Activated CD4-positive, alpha-beta memory T cell treated with anti-CD3 and anti-CD28 coated beads, Interleukin-2, amount 10 ng/mL, durations not matched to agents 7 days and 5 days (primary cell): ENCODE measurements around the gene CHGA. TPM values are rescaled to one million over a fixed set of nuclear protein-coding genes. Genes with fewer than 3 reads are reported as not detected.

Source experiments
- CTCF ChIA-PET: fragments of 350-600 bp; sonication (Branson Sonifier 250); formaldehyde crosslinking; loops from one replicate; lab custom pipeline; 2021; ENCODE audit warnings: antibody characterized with exemption, inconsistent platforms; lab: Charles Lee
- POLR2A ChIA-PET: fragments of 350-600 bp; sonication (Branson Sonifier 250); formaldehyde crosslinking; loops from one replicate; lab custom pipeline; 2021; ENCODE audit warnings: antibody characterized with exemption; lab: Charles Lee
- DNase-seq: peaks from one replicate; pipeline ENCODE4 v3.0.0-alpha.2; 2020
- H3K27ac Mint-ChIP-seq: one replicate; pipeline ENCODE4 v1.8.0; 2021; ENCODE audit warnings: mild to moderate bottlenecking, mixed read lengths
- H3K27me3 Mint-ChIP-seq: one replicate; pipeline ENCODE4 v1.8.0; 2021; ENCODE audit warnings: mixed read lengths
- H3K36me3 Mint-ChIP-seq: one replicate; pipeline ENCODE4 v1.8.0; 2021; ENCODE audit warnings: low read depth, mixed read lengths
- H3K4me1 Mint-ChIP-seq: one replicate; pipeline ENCODE4 v1.8.0; 2021; ENCODE audit warnings: mixed read lengths
- H3K4me3 Mint-ChIP-seq: one replicate; pipeline ENCODE4 v1.8.0; 2021; ENCODE audit warnings: mild to moderate bottlenecking, mixed read lengths
- H3K9me3 Mint-ChIP-seq: one replicate; pipeline ENCODE4 v1.8.0; 2021; ENCODE audit warnings: mixed read lengths
- total RNA-seq, 2 experiments: library from RNA; stranded (reverse); gene quantifications; one replicate each; pipeline ENCODE4 v1.2.3, GENCODE V29; 2021

Gene CHGA
- total RNA-seq, 2 experiments from 2014 or later: not detected

DNA sequence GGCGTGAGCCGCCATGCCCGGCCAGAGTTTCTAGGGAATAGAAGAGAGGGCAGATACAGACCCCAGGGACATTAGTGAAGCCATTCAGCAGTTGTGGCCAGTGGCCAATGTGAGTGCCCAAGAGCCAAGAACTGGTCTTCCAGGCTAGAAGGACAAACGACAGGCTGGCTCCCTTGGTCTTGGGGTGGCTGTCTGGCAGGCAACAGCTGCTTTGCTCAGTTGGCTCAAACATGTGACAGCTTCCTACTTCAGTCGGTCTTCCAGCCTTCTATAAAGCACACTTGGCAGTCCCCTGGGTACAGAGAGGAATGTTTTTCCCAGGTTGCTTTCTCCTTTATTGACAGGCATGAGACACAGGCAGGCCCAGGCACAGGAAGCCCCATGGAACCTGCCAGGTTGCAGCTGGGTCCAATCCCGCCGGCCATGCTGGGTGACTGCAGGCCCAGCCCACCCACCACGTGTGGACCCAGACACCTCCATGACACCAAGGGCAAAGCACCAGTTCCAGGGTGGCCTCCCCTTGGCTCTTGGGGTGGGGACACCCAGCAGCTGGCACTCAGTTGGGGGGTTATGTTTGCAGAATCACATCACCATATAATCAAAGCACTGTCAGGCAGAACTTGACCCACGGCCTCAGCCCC is 15.4 kb downstream of the CHGA start:
- Mint-ChIP-seq H3K9me3 (no peaks in the 10 kb centered on the region), H3K27ac (no peak overlapping the region)
- POLR2A ChIA-PET: no interaction called here

DNA sequence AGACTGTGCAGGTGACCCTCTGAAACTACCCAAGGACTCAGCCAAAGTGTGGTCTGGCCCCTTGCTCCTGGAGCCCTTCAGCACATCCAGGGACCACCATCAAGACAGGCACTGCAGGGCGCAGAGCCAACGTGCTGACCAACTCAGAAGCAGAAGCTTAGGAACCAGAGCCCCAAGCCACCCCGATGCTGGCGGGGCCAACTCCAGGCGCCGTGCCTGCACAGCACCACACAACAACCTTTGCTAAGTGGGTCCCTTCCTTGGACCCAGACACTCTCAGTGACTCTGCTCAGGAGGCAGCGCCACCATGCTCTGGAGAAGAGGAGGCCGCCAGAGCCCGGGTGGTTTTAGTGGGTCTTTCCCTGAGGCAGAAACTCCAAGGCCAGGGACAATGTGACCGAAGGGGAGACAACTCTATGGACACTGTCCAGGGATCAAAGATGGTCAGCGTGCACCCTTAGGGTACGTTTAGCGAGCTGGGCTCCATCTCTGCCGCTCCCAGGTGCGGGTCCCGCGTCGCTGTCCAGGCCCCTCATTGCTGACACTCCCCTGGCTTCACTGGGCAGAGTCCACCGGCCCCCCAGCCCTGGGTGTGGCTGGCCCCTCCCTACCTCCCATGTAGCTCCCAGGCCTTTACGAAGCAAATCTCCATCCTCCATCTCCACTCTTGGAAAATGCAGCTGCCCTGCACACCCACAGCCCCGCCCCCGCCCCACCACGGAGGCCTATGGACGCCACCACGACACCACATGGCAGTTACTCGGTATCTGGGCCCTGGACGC is 16.1 kb downstream of the CHGA start:
- peaks cover 1% of the 10 kb centered on the region for H3K4me1 Mint-ChIP-seq
- H3K4me3 Mint-ChIP-seq: no peak overlapping the region
- H3K9me3 Mint-ChIP-seq: no peaks in the 10 kb centered on the region
- ChIA-PET POLR2A (no interaction called here), CTCF (interaction anchor here (1.2 kb wide), 1 partner anchor 13 kb away, joined by 3 read pairs; no protein-coding TSS in a partner anchor)
- H3K27ac Mint-ChIP-seq: no peak overlapping the region
- no peak for DNase-seq
- H3K27me3 Mint-ChIP-seq: no peaks in the 10 kb centered on the region
- H3K36me3 Mint-ChIP-seq: no peaks in the 10 kb centered on the region

More for the DNA sequence above, 15.4 kb downstream of the CHGA start:
- Mint-ChIP-seq H3K4me3 (no peak overlapping the region), H3K27me3 (no peaks in the 10 kb centered on the region), H3K4me1 (peaks cover 1% of the 10 kb centered on the region), H3K36me3 (no peaks in the 10 kb centered on the region)
- DNase-seq: no peak
- CTCF ChIA-PET: interaction anchor here (1.2 kb wide), 1 partner anchor 14 kb away, joined by 3 read pairs; no protein-coding TSS in a partner anchor

DNA sequence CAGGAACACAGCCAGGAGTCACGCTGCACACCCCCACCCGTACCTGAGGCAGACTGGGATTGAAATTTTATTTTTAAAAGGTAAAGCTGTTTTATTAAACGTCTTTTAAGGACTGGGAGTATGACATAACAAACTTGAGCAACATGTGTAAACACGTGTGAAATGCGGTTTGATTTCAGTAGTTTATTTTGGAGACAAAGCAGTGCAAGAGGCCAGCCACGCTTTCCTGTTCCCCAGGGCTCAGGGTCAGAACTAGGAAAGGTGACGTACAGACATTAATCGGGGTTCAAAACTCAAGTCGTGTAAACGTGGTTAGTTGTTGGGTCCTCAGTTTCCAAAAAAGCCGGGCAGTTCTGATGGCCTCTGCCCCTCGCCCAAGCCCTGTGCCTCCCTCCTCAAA is 16.7 kb downstream of the CHGA start:
- no peak for DNase-seq
- Mint-ChIP-seq H3K4me3 (no peak overlapping the region), H3K9me3 (no peaks in the 10 kb centered on the region), H3K27ac (no peak overlapping the region), H3K4me1 (peaks cover 1% of the 10 kb centered on the region), H3K36me3 (no peaks in the 10 kb centered on the region), H3K27me3 (no peaks in the 10 kb centered on the region)
- ChIA-PET POLR2A (no interaction called here), CTCF (interaction anchor here (1.2 kb wide), 1 partner anchor 13 kb away, joined by 3 read pairs; no protein-coding TSS in a partner anchor)

DNA sequence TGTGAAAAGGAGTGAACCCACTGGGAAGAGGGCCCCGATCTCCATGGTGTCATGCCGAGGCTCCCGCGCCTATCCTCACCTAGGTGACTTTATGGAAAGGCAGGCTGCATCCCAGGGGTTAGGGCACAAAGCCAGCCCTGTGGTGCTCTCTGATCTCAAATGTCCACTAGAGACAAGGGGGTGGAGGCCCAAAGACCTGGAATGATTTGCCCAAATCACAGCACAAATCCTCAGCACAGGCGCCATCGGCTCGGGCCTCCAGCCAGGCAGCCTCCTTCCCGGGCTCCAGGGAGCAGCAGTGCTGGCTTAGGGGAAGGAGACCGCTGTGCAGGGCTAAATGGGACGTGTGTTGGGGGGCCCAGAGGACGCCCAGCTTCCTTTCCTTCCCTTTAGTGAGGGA is 17.6 kb downstream of the CHGA start:
- H3K4me3 Mint-ChIP-seq: no peak overlapping the region
- no peaks in the 10 kb centered on the region for H3K27me3 Mint-ChIP-seq
- ChIA-PET CTCF (interaction anchor here (1.5 kb wide), 1 partner anchor 11 kb away, joined by 4 read pairs; no protein-coding TSS in a partner anchor), POLR2A (no interaction called here)
- no peaks in the 10 kb centered on the region for H3K36me3 Mint-ChIP-seq
- H3K9me3 Mint-ChIP-seq: no peaks in the 10 kb centered on the region
- DNase-seq: no peak
- peaks cover 1% of the 10 kb centered on the region for H3K4me1 Mint-ChIP-seq
- H3K27ac Mint-ChIP-seq: no peak overlapping the region

DNA sequence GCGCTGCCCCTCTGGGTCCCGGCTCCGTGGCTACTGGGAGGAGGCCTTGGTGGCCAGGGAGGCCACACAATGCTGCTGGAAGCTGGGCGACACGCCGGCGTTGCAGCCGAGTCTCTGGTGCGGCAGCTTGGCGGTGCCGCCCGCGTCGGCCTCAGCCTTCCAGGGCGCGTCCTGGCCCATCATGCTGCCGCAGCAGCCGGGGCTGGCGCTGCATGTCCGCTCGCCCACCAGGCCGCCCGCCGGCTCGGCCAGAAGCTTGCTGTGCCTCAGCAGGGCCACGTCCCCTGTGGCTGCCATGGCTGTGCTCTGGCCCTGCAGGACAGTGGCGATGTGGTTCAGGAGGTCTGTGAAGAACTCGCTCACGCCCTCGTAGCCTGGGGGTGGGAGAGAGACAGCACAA is 18.6 kb downstream of the CHGA start:
- Mint-ChIP-seq H3K4me3 (no peak overlapping the region), H3K4me1 (peaks cover 1% of the 10 kb centered on the region), H3K27me3 (no peaks in the 10 kb centered on the region), H3K36me3 (peaks cover 1% of the 10 kb centered on the region), H3K27ac (no peak overlapping the region), H3K9me3 (no peaks in the 10 kb centered on the region)
- ChIA-PET POLR2A (no interaction called here), CTCF (interaction anchor here (1.0 to 1.5 kb wide), 2 partner anchors 10 to 191 kb away, joined by 4 read pairs; no protein-coding TSS in a partner anchor)
- no peak for DNase-seq

DNA sequence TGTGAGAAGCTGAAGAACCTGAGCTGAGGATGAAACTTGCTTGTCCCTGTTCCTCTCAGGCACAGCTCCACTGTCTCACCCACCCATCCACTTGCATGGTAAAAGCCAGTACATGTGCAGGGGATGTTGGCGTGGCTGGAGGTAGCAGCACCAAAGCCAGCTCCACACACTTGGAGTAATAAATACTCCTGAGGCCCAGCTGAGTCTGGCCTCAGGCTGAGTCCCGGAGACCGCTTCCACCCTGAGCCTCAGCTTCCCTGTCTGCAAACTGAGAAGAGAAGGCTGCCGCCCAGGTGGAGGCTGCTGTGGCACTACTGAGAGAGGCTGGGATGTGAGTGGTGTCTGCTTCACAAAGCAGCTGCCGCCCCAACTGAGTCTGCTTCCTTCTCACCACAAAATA is 19.2 kb downstream of the CHGA start:
- Mint-ChIP-seq H3K4me1 (peaks cover 1% of the 10 kb centered on the region), H3K27ac (no peak overlapping the region), H3K9me3 (no peaks in the 10 kb centered on the region), H3K36me3 (peaks cover 3% of the 10 kb centered on the region), H3K4me3 (no peak overlapping the region), H3K27me3 (no peaks in the 10 kb centered on the region)
- no peak for DNase-seq
- POLR2A ChIA-PET: no interaction called here
- CTCF ChIA-PET: interaction anchor here (1.0 to 1.5 kb wide), 2 partner anchors 10 to 190 kb away, joined by 4 read pairs; no protein-coding TSS in a partner anchor

DNA sequence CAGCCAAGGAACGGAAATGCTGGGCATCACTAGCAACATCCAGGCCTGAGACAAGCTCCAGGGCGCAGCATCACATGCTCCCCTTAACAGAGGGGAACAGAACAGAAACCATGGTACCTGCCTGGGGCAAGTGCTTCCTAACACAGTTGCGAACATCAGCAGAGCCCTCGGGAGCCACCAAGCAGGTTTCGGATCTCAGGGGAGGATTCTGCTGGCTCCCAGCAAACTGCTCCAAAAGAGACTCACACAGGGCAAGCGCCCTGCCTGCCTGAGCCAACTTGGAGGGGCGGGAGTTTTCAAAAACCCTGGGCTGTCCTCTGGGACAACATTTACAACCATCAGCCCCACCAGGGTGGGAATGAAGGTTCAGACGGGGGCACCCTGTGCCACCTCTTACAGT is 19.6 kb downstream of the CHGA start:
- DNase-seq: no peak
- no peaks in the 10 kb centered on the region for H3K27me3 Mint-ChIP-seq
- ChIA-PET CTCF (interaction anchor here (1.0 kb wide), 1 partner anchor 190 kb away, joined by 4 read pairs; no protein-coding TSS in a partner anchor), POLR2A (no interaction called here)
- no peak overlapping the region for H3K27ac Mint-ChIP-seq
- no peak overlapping the region for H3K4me3 Mint-ChIP-seq
- H3K4me1 Mint-ChIP-seq: peaks cover 1% of the 10 kb centered on the region
- no peaks in the 10 kb centered on the region for H3K9me3 Mint-ChIP-seq
- H3K36me3 Mint-ChIP-seq: peaks cover 3% of the 10 kb centered on the region

DNA sequence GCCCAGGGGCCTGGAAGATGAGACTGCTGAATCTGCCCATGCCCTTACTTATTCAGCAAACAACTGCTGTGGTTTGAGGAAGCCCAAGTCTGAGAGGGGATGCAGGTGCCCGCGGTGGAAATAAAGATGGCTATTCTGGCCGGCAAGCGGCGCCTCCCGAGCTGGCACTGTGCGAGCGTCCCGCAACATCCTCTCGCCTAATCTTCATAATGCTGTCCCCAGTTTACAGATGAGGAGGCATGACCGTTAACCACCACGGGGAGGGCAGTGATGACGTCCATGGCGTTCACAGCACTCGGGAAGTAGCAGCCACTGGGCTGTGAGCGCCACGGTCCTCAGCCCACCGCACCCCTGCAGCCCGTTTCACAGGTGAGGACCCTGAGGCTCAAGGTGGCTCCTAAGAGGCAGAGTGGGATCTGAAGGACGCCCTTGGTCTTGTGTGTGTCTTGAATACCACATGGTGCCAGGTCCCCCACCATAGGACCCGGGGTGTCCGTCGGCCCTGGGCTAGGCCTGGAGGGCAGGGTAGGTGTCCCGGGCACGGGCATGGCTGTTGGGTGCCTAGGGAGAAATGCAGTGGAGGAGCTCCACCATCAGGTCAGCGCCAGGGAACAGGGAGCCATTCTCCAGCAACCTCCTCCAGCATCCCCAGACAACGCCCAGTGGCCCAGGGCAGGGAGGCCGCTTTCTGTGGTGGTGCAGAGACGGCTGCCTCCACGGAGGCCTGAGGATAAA is 20.2 kb downstream of the CHGA start:
- Mint-ChIP-seq H3K9me3 (no peaks in the 10 kb centered on the region), H3K27me3 (no peaks in the 10 kb centered on the region), H3K4me3 (no peak overlapping the region), H3K36me3 (peaks cover 3% of the 10 kb centered on the region), H3K27ac (no peak overlapping the region), H3K4me1 (no peaks in the 10 kb centered on the region)
- DNase-seq: no peak
- ChIA-PET POLR2A (no interaction called here), CTCF (no interaction called here)

DNA sequence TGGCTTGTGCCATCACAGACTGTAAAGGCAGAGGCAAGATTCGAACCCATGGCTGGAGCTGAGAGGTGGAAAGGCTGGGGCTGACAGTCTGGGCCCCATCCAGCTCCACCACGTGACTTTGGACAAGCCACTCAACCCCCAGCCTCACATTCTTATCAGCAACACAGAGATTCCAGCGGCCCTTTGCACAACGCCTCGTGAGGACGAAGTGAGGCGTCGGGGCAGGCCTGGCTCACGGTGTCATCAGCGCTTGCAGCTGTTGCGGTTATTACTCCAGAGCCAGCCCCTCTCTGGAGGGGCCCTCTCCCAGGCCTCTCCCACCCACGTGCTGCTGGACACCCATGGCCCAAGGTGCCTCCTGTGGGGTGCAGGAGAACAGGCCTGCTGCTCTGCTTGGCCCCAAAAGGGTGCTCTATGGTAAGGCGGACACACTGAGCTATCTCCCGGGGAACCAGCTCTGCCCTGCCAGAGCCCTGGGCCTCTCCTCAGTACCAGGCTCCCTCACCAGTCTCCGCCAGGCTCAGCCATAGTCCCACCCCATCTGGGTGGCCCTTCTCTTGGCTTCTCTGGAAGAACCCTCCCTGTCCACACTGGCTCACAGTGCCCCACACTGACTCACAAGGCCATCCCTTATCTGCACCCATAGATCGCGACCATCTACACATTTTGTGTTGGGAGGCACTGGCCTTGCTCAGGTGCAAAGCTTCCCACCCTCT is 21.1 kb downstream of the CHGA start:
- Mint-ChIP-seq H3K27me3 (no peaks in the 10 kb centered on the region), H3K4me1 (no peaks in the 10 kb centered on the region), H3K36me3 (peaks cover 3% of the 10 kb centered on the region), H3K4me3 (no peak overlapping the region), H3K27ac (no peak overlapping the region), H3K9me3 (no peaks in the 10 kb centered on the region)
- CTCF ChIA-PET: interaction anchor here (1.2 kb wide), 1 partner anchor 234 kb away, joined by 3 read pairs; no protein-coding TSS in a partner anchor
- POLR2A ChIA-PET: no interaction called here
- DNase-seq: no peak

DNA sequence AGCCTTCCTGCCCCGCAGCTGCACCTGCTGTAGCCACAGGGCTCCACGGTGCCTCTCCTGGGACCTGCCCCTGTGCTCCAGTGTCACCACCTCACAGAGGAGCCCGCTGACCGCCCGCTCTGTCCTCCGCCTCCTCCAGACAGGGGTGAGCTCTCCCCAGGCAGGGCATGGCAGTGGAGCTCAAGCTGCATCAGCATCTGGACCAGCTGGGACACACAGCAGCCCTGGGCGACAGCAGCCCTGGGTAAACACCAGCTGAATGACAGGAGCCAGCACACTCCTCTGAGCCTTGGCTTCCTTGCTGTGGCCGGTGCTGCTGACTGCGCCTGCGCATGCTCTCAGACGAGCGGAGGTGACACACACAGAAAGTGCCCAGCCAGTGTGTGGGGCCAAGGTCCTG is 22.0 kb downstream of the CHGA start:
- Mint-ChIP-seq H3K4me3 (no peak overlapping the region), H3K27me3 (no peaks in the 10 kb centered on the region), H3K27ac (no peak overlapping the region), H3K9me3 (no peaks in the 10 kb centered on the region), H3K36me3 (peaks cover 3% of the 10 kb centered on the region), H3K4me1 (no peaks in the 10 kb centered on the region)
- ChIA-PET POLR2A (interaction anchor here (0.6 kb wide), 1 partner anchor 236 kb away, joined by 4 read pairs; no protein-coding TSS in a partner anchor), CTCF (interaction anchor here (1.2 kb wide), 1 partner anchor 233 kb away, joined by 3 read pairs; no protein-coding TSS in a partner anchor)
- DNase-seq: no peak

DNA sequence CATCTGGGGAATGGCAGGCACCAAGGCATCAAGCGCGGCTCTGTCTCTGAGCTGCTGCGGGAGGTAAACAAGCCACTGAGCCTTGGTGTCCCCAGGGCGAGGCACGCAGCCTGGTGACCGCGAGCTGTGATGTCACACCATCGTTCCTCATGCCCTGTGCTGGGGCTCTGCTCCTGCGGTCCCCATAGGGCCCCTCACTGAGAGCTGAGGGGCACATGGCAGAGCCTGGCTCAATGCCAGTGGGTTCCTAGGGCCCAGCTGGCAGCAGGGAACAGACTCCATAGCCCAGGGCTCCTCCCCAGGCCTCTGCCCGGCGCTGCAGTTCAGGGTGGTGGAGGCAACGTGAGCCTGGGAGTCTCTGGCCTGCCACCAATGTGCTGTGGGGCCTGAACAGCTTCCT is 22.6 kb downstream of the CHGA start:
- Mint-ChIP-seq H3K4me1 (no peaks in the 10 kb centered on the region), H3K36me3 (peaks cover 3% of the 10 kb centered on the region), H3K27me3 (no peaks in the 10 kb centered on the region), H3K27ac (no peak overlapping the region), H3K9me3 (no peaks in the 10 kb centered on the region), H3K4me3 (no peak overlapping the region)
- no peak for DNase-seq
- CTCF ChIA-PET: interaction anchor here (1.2 kb wide), 1 partner anchor 232 kb away, joined by 3 read pairs; no protein-coding TSS in a partner anchor
- POLR2A ChIA-PET: interaction anchor here (0.6 kb wide), 1 partner anchor 237 kb away, joined by 4 read pairs; no protein-coding TSS in a partner anchor
